Uterus (tissue), 4 donors: ENCODE data around the gene PI16. TPM values are rescaled to one million over a fixed set of nuclear protein-coding genes. Genes with fewer than 3 reads are reported as not detected.

Source experiments
- DNase-seq, 2 donors: peaks; one replicate each; pipeline ENCODE4 v3.0.0-alpha.2; 2019 to 2020
- H3K27ac ChIP-seq, 2 donors: fragments of 200-600 bp; sonication (generic); 1 replicate in 1 of 2; 2 replicates in 1 of 2; pipeline ENCODE4 v1.5.1; 2016 to 2018
- H3K27me3 ChIP-seq, 2 donors: fragments of 200-600 bp; sonication (generic); one replicate each; pipeline ENCODE4 v1.5.1; 2018 to 2019; ENCODE audit warnings: control low read depth in 1 of 2
- H3K36me3 ChIP-seq, 2 donors: fragments of 200-600 bp; sonication (generic); one replicate each; pipeline ENCODE4 v1.5.1; 2019; ENCODE audit warnings: control low read depth in 1 of 2
- H3K4me1 ChIP-seq, 2 donors: fragments of 200-600 bp; sonication (generic); one replicate each; pipeline ENCODE4 v1.5.1; 2018 to 2019; ENCODE audit warnings: control low read depth in 1 of 2
- H3K4me3 ChIP-seq, 2 donors: fragments of 200-600 bp; sonication (generic); 1 replicate in 1 of 2; 2 replicates in 1 of 2; pipeline ENCODE4 v1.5.1; 2018 to 2019; ENCODE audit warnings: mild to moderate bottlenecking in 1 of 2
- H3K9me3 ChIP-seq, 2 donors: fragments of 200-600 bp; sonication (generic); one replicate each; pipeline ENCODE4 v1.5.1; 2019; ENCODE audit warnings: control low read depth in 1 of 2
- CTCF ChIP-seq, 4 experiments: fragments of 200-600 bp in 2 of 4; fragments of 450-650 bp in 2 of 4; sonication (generic) in 2 of 4; IDR thresholded peaks; one replicate each; pipeline ENCODE4 v1.5.1; 2016 to 2019; ENCODE audit warnings: antibody characterized with exemption in 4 of 4, mild to moderate bottlenecking in 2 of 4, moderate library complexity in 1 of 4
- POLR2A ChIP-seq, 2 donors: fragments of 450-650 bp; IDR thresholded peaks; one replicate each; pipeline ENCODE4 v1.6.1; 2016; ENCODE audit warnings: antibody characterized with exemption in 2 of 2, mild to moderate bottlenecking in 1 of 2, moderate library complexity in 1 of 2
- intact Hi-C: fragments of 100-400 bp; cut with DNase I; formaldehyde crosslinking; loops from one replicate; pipeline ENCODE4 v1.15.1; 2023; ENCODE audit warnings: low total_unique reads
- total RNA-seq, 4 donors: library from RNA; depleted of rRNA in 3 of 4; stranded (reverse); fragments of >200 nt in 3 of 4; gene quantifications; one replicate each; pipeline versions ENCODE4 v1.1.0 to v1.2.4, GENCODE V29; 2014 to 2023
- donor health status: DM: yes; HTN: yes; CAD: no.

The PI16 gene
- total RNA-seq, 4 donors from 2014 or later = 1.2 to 32.4 (median 6.7) TPM

- Histone ChIP-seq H3K27ac (peak overlapping the region in 1 of 2 donors; percentile 95), H3K27me3 (no peaks in the 10 kb centered on the region), H3K36me3 (no peaks in the 10 kb centered on the region), H3K4me3 (no peak overlapping the region), H3K9me3 (no peaks in the 10 kb centered on the region), H3K4me1 (peaks cover 7 to 13% of the 10 kb centered on the region in 2 donors)
- no peak for TF ChIP-seq CTCF (IDR thresholded peaks at IDR 0.05)
- no peak for TF ChIP-seq POLR2A (IDR thresholded peaks at IDR 0.05)
- no peak for DNase-seq
- intact Hi-C loops = no loop called here
Measured at GRCh38 chr6:36915599-36915998, 38.9 kb upstream of the PI16 start.

GRCh38 chr6:36916126-36916525, 38.4 kb upstream of the PI16 start:
- peak overlapping the region; percentile 91 to 95 for H3K27ac ChIP-seq
- DNase-seq = no peak
- no peaks in the 10 kb centered on the region for H3K27me3 ChIP-seq
- peaks cover 7 to 13% of the 10 kb centered on the region in 2 donors for H3K4me1 ChIP-seq
- no peaks in the 10 kb centered on the region for H3K36me3 ChIP-seq
- no peak for TF ChIP-seq CTCF (IDR thresholded peaks at IDR 0.05)
- no peak for TF ChIP-seq POLR2A (IDR thresholded peaks at IDR 0.05)
- intact Hi-C loops = no loop called here
- H3K4me3 ChIP-seq = no peak overlapping the region
- no peaks in the 10 kb centered on the region for H3K9me3 ChIP-seq

GRCh38 chr6:36917541-36918193, 36.9 kb upstream of the PI16 start:
- Histone ChIP-seq H3K27ac (peak overlapping the region; percentile 91 to 95), H3K27me3 (no peaks in the 10 kb centered on the region), H3K9me3 (no peaks in the 10 kb centered on the region), H3K4me3 (no peak overlapping the region), H3K4me1 (peaks cover 7 to 13% of the 10 kb centered on the region in 2 donors), H3K36me3 (no peaks in the 10 kb centered on the region)
- peak; percentile 71 to 76 for DNase-seq
- TF ChIP-seq CTCF (IDR thresholded peaks at IDR 0.05) = no peak
- TF ChIP-seq POLR2A (IDR thresholded peaks at IDR 0.05) = no peak
- intact Hi-C loops = no loop called here

GRCh38 chr6:36920049-36920448, 34.5 kb upstream of the PI16 start:
- no peak for DNase-seq
- intact Hi-C loops = no loop called here
- no peak overlapping the region for H3K4me3 ChIP-seq
- H3K9me3 ChIP-seq = no peaks in the 10 kb centered on the region
- TF ChIP-seq POLR2A (IDR thresholded peaks at IDR 0.05) (no peak), CTCF (IDR thresholded peaks at IDR 0.05) (no peak)
- peaks cover 7 to 13% of the 10 kb centered on the region in 2 donors for H3K4me1 ChIP-seq
- no peaks in the 10 kb centered on the region for H3K27me3 ChIP-seq
- H3K27ac ChIP-seq = peak overlapping the region; percentile 41 to 91
- H3K36me3 ChIP-seq = no peaks in the 10 kb centered on the region

- no peak for TF ChIP-seq POLR2A (IDR thresholded peaks at IDR 0.05)
- TF ChIP-seq CTCF (IDR thresholded peaks at IDR 0.05) = no peak
- H3K4me1 ChIP-seq = peaks cover 7 to 13% of the 10 kb centered on the region in 2 donors
- DNase-seq = peak in 1 of 2 donors; percentile 52
- no peaks in the 10 kb centered on the region for H3K36me3 ChIP-seq
- no peaks in the 10 kb centered on the region for H3K9me3 ChIP-seq
- H3K27me3 ChIP-seq = no peaks in the 10 kb centered on the region
- H3K4me3 ChIP-seq = no peak overlapping the region
- intact Hi-C loops = no loop called here
- peak overlapping the region; percentile 60 to 91 for H3K27ac ChIP-seq
Measured at GRCh38 chr6:36920546-36920945, 34.0 kb upstream of the PI16 start.
